ENCODE measurements around the gene BBLN.

GRCh38 chr9:128159522-128159783, 612 bp upstream of the BBLN start:
- no peak for TF ChIP-seq CTCF (conservative IDR thresholded peaks at IDR 0.05 in 1 of 2, IDR thresholded peaks at IDR 0.05 in 1 of 2; ENCODE audit: extremely low read depth in 1 of 2, insufficient read depth in 1 of 2, low read depth in 1 of 2, low read length in 2 of 2)
- TF ChIP-seq EZH2 (IDR thresholded peaks at IDR 0.05; ENCODE audit: borderline replicate concordance, low read length), result no peak
